Ovary (tissue), 1 donor: ENCODE results near the gene FAM163B.

Experiments
- EP300 ChIP-seq: sonication (generic); formaldehyde crosslinking; IDR thresholded peaks from one replicate; pipeline ENCODE4 v1.6.1; 2017; ENCODE audit warnings: antibody characterized with exemption
- POLR2A ChIP-seq: fragments of 450-650 bp; IDR thresholded peaks from one replicate; pipeline ENCODE4 v1.6.1; 2017; ENCODE audit warnings: antibody characterized with exemption, mild to moderate bottlenecking, moderate library complexity

- TF ChIP-seq POLR2A, result no peak
- TF ChIP-seq EP300, result no peak
Measured at GRCh38 chr9:133647765-133648469, 38.7 kb upstream of the FAM163B start.
